ENCODE measurements around the gene SHANK1.

- TF ChIP-seq POLR2A (IDR thresholded peaks at IDR 0.05) (no peak), CTCF (IDR thresholded peaks at IDR 0.05) (no peak)
Measured at GRCh38 chr19:50723735-50724521, 4.3 kb upstream of the SHANK1 start.

Data from thyroid gland (tissue), 4 donors.